Right ventricle myocardium inferior (tissue), 1 donor: Measurements from ENCODE around the gene PTTG1. TPM values are rescaled to one million over a fixed set of nuclear protein-coding genes. Genes with fewer than 3 reads are reported as not detected.

Experiments
- ATAC-seq: fragments of 200-7000 bp; cut with Tn5 transposase; one replicate; pipeline ENCODE4 v1.9.1; 2020; ENCODE audit warnings: mild to moderate bottlenecking, moderate library complexity
- DNase-seq: peaks from one replicate; pipeline ENCODE4 v3.0.0; 2021; ENCODE audit errors: missing footprints
- intact Hi-C: fragments of 100-400 bp; cut with DNase I; formaldehyde crosslinking; loops from one replicate; pipeline ENCODE4 v1.11.0; 2022
- total RNA-seq: library from RNA; stranded (reverse); fragmentation: NEBNext Ultra II Directional; extraction: Animal tissue kit (Norgen Biotek cat#: 25700); gene quantifications from one replicate; pipeline ENCODE4 v1.2.1, GENCODE V29; 2021
- donor health status: DM: no; HTN: yes; CAD: no; lungs with severe emphysema.

Gene PTTG1
- total RNA-seq, 1 donor from 2014 or later, result 1.4 TPM

- intact Hi-C loops, result no loop called here
- no peak for DNase-seq
- no peak for ATAC-seq
Measured at GRCh38 chr5:160449458-160449857, 27.8 kb downstream of the PTTG1 start.

DNA sequence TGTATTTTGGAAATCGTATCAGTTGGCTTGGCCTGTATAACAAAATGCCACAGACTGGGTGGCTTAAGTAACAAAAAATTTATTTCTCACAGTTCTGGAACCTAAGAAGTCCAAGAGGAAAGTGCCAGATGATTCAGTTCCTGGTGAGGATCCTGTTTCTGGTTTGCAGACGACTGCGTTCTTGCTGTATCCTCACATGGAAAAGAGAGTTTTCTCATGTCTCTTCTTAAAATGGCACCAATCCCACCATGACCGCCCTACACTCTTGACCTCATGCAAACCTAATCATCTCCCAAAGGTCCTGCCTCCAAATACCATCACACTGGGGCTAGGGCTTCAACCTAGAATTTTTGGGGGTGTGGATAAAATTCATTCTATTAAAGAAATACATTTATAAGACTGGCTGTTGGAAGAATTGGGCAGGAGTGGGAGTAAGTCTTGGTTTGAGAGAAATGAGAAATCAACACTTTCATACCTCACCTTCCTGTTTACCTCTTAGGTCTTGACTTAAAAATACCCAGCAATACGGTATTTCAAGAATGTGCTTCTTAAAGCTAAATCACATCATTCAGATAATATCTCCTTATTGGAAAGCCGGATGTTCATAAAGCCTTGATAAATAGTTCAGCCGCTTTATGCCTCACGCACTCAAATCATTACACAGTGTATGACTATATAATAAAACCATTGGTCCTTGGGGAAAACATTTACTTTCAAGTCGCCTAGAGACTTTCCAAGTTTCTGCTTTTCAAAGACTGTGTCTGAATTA, 28.7 kb downstream of the PTTG1 start:
- ATAC-seq, result no peak
- DNase-seq, result no peak
- intact Hi-C loops, result no loop called here

GRCh38 chr5:160451281-160451680, 29.6 kb downstream of the PTTG1 start:
- DNase-seq, result no peak
- intact Hi-C loops, result no loop called here
- ATAC-seq, result no peak

GRCh38 chr5:160452036-160452435, 30.4 kb downstream of the PTTG1 start:
- intact Hi-C loops, result no loop called here
- DNase-seq (no peak), ATAC-seq (no peak)

DNA sequence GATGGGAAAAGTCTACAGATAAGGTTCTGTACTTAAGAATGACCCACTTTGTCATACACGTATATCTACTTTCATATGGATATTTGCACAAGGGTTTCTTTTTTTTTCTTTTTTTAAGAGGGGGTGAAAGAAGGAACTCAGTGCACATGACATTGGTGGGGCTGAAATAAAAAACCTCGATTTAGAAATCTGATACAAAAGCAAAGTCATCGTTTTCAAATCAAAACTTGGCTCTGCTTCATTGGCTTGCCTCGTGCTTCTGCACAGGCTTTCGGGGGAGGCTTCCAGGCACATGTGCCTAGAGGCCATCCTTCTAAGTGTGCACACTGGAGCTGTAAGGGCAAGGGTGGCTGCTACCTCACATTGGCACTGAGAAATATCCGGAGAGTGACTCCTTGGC, 31.1 kb downstream of the PTTG1 start:
- intact Hi-C loops, result no loop called here
- DNase-seq (no peak), ATAC-seq (no peak)

DNA sequence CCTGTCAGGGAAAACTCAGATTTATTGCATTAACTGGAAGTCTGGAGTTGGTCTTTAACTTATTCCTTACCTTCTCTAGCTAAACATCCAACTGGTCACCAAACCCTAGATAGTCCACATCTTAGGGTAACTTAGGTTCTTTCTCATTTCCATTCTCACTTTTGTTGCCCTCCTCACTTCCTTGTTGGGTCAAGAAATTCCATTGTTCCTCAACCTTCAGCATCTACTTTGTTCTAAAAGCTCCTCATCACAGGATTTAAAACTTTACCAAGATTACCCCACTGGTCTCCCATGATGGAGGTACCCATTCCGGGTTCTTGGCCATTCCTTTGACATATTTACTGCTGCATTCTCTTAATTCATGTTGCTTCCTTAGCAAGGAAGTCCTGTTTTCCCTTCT, 32.1 kb downstream of the PTTG1 start:
- ATAC-seq (no peak), DNase-seq (no peak)
- intact Hi-C loops, result no loop called here

GRCh38 chr5:160455600-160455999, 33.9 kb downstream of the PTTG1 start:
- no peak for ATAC-seq
- no peak for DNase-seq
- intact Hi-C loops, result no loop called here

GRCh38 chr5:160456480-160457177, 35.0 kb downstream of the PTTG1 start:
- DNase-seq (no peak), ATAC-seq (no peak)
- intact Hi-C loops, result no loop called here

- no peak for DNase-seq
- intact Hi-C loops, result no loop called here
- no peak for ATAC-seq
Measured at GRCh38 chr5:160457252-160457651, 35.6 kb downstream of the PTTG1 start.

- intact Hi-C loops, result no loop called here
Measured at GRCh38 chr5:160458806-160459800, 37.4 kb downstream of the PTTG1 start.

DNA sequence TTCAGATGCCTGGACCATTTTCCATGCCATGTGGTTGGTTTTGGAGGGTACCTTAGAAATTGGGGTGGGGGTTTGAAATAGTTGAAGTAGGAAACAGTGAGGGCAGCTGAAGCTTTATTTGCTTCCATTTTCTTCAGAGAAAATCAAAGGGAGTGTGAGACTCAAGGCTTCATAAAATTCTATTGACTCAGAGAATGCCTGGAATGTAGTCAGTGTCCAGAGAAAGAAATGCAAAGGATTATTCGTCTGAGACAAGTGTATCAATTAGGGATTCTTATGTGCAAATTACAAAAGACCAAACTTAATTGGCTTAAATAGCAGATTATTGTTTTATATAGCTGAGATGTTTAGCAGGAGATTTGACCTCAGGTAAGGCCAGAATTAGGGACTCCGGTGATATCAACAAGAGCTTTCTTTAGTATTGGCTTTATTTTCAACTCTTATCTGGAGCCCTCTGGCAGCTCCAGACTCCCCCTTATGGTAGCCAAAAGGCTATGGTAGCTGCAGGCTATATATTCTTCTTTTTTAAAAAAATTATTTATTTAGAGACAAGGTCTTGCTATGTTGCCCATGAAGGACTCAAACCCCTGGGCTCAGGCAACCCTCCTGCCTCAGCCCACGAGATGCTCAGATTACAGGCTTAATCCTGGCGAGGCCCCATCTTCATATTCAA, 38.9 kb downstream of the PTTG1 start:
- ATAC-seq (no peak), DNase-seq (no peak)
- intact Hi-C loops, result no loop called here

More at GRCh38 chr5:160458806-160459800, 37.4 kb downstream of the PTTG1 start:
- DNase-seq (no peak), ATAC-seq (no peak)

DNA sequence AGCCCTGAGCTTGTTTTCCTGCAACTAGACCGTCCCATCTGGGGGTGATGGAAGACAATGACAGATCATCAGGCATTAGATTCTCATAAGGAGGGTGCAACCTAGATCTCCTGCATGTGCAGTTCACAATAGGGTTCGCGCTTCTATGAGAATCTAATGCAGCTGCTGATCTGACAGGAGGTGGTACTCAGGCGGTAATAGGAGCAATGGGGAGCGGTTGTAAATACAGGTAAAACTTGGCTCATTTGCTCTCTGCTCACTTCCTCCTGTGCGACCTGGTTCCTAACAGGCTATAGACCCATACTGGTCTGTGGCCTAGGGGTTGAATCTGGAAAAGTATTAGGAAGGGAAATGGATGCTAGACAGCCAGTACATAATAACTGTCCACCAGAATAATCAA, 39.7 kb downstream of the PTTG1 start:
- intact Hi-C loops, result no loop called here
- ATAC-seq (no peak), DNase-seq (no peak)

DNA sequence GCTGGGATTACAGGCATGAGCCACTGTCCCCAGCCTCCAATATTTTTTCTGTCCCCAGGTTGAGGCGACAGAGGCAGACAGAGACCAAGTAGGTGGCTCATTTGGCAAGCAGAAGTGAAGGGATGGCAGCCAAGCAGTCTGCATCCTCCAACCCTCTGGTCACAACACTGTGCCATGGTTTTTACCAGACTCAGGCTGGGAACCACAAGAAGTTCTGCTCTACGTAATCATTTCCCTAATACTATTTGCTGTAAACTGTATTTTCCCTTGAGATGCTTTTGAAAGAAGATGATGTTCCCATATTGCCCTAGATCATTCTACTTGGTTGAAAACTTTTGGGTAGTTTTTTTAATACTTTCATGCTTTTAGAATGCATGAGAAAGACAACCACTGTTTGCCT, 40.5 kb downstream of the PTTG1 start:
- intact Hi-C loops, result no loop called here
- ATAC-seq (no peak), DNase-seq (no peak)

GRCh38 chr5:160463227-160463626, 41.6 kb downstream of the PTTG1 start:
- ATAC-seq (no peak), DNase-seq (no peak)
- intact Hi-C loops, result no loop called here

GRCh38 chr5:160463740-160464465, 42.2 kb downstream of the PTTG1 start:
- no peak for DNase-seq
- intact Hi-C loops, result no loop called here
- ATAC-seq, result no peak

GRCh38 chr5:160464466-160464797, 42.8 kb downstream of the PTTG1 start:
- intact Hi-C loops, result no loop called here
- ATAC-seq, result no peak
- DNase-seq, result no peak

DNA sequence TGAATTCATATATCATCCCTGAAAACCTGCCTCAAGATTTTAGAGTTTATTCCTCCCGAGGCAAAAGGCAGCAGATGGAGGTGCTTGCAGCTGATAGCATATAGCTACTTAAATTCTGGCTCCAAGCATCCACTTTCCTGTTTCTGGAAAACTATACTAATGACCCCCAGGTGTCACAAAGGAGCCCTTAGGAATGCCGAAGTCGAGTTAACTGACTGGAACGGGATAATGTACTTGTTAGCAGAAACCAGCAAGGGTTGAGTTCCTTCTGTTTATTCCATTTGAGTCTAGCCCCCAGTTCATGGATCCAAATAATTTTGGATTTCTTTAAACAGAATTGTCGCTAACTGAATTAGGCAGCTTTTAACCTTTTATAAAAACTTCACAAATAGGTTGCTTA, 44.5 kb downstream of the PTTG1 start:
- intact Hi-C loops, result no loop called here
- DNase-seq (no peak), ATAC-seq (no peak)

DNA sequence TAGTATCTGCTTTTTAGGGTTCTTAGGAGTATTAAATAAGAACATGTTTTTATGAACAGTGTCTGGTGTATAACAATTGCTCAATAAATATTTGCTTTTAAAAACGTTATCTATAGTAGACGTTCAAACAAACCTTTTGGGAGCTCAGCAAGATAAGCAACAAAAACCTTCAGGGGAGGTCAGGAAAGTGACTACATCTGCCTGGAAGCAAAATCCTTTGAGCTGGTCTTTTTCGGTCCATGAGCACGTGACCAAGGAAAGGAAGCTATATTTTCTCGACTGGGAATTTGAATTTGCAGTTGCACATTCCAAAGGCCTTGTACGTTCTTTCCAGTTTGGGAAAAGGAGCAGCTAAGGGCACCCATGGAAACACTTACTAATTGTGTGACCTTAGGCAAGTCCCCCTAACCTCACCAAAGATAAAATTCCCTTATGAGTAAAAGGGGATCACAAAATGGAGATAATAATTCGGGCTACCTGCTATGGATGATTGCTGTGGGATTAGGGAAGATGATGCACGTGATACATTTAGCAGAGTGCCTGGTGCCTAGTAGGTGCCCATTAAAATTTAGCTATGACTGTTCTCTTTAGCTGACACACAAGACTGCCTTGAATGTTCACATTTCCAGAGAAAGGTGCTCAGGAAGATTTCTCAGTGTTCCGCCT, 45.4 kb downstream of the PTTG1 start:
- ATAC-seq (no peak), DNase-seq (no peak)
- intact Hi-C loops, result no loop called here
